Subcutaneous adipose tissue (tissue), 4 donors: Measurements from ENCODE around the gene CDC42EP5. TPM values are rescaled to one million over a fixed set of nuclear protein-coding genes. Genes with fewer than 3 reads are reported as not detected.

ENCODE experiments used
- total RNA-seq, 4 donors: library from RNA; depleted of rRNA; stranded (reverse); fragments of >200 nt; gene quantifications; one replicate each; pipeline ENCODE4 v1.1.0, GENCODE V29; 2016
- TF ChIP-seq, protein P1 (sequence below): fragments of 450-650 bp; IDR thresholded peaks from one replicate; pipeline ENCODE4 v1.5.1; 2016; ENCODE audit warnings: low read depth, mild to moderate bottlenecking, control low read depth, antibody characterized with exemption, moderate library complexity

CDC42EP5 gene
- total RNA-seq, 4 donors from 2014 or later = 0.98 to 11.6 (median 9.8) TPM

DNA sequence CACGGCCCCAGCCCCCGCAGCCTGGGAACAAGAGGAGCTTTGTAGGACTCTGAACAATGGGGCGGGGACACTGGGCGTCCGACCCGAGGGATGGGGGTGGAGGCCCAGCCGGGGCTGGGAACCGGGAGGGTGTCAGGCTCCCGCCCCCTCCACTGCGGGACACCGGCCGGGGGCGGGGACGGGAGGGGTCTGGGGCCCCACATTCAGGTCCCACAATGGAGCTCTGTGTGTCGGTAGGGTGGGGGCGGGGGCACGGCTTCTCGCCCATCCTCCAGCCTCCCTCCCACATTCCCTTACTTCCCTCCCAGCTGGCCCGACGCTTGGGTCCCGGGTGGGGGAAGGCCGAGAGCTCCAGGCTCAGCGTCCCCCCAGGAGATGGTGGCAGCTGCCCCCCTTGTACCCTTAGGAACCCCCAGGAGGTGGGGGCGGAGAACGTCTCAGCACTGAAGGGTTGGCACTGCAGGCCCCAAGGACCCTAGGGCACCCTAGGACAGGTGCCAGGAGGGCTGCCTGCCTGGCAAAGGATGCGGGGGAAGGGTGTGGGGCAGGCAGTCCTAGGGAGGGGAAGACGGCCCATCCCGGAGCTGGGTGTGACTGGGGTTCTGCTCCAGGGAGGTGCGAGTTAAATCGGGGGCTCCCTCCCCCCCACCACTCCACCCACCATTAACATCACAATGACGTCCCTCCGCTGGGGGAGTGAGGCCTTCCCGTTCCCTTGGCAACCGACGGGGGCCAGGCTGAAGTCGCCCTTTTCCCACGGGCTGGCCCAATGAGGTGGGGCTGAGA, 52.5 kb downstream of the CDC42EP5 start:
- TF ChIP-seq, protein P1, sequence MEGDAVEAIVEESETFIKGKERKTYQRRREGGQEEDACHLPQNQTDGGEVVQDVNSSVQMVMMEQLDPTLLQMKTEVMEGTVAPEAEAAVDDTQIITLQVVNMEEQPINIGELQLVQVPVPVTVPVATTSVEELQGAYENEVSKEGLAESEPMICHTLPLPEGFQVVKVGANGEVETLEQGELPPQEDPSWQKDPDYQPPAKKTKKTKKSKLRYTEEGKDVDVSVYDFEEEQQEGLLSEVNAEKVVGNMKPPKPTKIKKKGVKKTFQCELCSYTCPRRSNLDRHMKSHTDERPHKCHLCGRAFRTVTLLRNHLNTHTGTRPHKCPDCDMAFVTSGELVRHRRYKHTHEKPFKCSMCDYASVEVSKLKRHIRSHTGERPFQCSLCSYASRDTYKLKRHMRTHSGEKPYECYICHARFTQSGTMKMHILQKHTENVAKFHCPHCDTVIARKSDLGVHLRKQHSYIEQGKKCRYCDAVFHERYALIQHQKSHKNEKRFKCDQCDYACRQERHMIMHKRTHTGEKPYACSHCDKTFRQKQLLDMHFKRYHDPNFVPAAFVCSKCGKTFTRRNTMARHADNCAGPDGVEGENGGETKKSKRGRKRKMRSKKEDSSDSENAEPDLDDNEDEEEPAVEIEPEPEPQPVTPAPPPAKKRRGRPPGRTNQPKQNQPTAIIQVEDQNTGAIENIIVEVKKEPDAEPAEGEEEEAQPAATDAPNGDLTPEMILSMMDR = no peak

DNA sequence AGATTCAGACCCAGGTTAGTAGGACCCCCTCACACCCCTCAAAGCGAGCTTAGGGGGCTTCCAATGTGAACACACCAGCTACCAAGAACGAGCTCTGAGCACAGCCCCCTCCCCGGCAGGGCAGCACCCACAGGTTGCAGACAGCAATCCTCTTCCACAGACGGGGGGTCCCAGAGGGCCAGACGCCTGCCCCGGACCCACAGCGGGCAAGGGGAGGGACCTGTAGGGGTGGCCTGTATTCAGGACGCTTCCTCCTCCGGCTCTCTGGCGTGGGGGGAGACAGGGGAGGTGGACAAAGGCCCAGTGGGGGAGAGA, 53.1 kb downstream of the CDC42EP5 start:
- TF ChIP-seq, protein P1 = no peak

DNA sequence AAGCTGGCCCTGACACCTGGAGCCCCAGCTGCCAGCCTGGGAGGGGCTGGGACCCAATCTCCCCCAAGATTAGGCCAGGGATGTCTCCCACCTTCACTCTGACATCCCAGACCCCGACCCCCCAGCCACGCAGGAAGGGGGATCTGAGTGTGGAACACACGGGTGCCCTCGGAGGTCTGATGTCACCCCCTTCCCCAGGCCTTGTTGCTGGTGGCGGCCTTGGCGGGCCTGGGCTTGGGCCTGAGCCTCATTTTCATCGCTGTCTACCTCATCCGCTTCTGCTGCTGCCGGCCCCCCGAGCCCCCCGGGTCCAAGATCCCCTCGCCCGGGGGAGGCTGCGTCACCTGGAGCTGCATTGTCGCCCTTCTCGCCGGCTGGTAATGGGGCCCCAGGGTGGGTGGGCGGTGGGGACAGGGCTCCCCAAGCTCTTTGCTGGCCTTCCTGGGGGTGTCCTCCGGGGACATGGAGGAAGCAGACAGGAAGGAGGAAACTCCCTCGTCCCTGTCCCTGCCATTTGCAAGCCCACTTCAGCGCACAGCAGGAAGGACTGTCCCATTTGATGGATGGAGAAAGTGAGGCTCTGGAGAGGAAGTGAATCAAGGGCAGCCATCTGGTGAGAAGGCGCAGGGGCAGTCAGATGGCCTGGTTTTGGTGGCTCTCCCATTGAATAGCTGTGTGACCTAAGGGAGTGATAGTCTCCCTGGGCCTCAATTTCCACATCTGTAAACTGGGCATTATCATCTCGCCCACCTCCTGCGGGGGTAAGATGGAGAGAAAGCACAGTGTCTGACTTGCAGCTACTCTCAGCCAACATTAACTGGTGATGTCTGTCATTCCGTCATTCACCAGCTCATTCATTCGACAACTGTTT, 53.9 kb downstream of the CDC42EP5 start:
- TF ChIP-seq, protein P1 = no peak

DNA sequence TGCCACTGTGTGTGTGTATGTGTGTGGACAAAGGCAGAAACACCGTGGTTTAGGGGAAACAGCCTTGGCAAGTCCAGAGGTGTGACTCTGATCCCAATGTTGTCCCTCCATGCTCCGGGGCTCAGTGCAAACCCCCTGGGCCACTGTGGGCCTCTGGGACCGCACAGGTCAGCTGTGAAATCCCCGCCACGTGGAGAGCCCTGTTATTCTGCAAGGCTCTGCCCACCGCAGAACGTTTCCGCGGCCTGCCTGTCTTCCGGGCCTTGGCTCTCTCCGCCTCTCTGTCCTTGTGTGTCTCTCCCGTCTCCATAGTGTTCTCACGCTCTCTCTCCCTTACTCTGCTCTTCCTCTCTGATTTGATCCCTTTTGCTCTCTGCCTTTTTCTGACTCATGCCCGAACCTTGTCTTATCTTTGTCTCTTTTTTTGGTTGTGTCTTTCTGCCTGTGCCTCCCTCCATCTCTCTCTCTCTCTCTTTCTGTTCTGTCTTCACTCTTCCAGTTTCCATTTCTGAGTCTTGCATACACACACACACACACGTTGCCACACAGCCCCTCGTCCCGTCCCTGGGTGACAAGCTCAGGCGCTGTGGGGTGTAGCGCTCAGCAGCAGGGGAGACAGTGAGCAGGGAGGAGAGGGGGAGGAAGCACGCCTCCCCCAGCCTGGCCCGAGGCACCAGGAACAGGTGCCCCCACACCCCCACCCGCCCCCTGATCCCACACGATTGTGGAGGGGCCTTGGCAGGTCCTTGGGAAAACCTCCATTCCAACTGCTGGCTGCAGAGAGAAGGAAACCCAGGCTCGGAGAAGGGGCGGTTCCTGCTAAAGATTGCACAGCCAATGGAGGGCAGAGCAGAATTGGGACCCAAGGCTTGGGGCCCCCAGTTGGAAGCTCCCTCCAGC, 54.8 kb downstream of the CDC42EP5 start:
- TF ChIP-seq, protein P1 = no peak

DNA sequence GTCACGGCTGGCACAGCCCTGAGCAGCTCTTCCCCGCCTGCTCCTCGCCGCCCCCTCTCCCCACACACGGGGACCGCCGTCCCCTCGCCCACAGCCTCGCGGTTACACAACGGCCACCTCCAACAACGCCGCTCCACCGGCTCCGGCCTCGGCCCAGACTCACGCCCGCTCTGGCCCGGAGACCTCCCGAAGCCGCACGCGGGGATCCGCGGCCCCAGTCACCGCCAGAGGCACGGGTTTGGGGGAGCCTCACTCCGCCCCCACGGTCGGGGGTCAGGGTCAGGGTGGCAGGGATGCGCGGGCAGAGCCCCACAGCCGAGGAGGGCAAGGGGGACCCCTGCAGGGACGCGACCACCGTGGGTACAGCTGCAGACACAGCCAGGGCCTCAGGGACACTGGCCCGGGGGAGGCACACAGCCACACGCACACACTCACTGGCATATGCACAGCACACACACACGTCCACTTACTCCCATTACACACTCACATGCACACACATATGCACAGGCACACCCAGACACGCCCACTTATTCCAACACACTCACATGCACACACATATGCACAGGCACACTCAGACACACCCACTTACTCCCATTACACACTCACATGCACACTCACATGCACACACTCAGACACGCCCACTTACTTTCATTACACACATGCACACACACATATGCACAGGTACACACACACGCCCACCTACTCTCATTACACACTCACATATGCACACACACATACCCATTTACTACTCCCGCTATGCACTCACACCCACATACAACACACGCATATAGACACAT, 56.2 kb downstream of the CDC42EP5 start:
- TF ChIP-seq, protein P1 = no peak

DNA sequence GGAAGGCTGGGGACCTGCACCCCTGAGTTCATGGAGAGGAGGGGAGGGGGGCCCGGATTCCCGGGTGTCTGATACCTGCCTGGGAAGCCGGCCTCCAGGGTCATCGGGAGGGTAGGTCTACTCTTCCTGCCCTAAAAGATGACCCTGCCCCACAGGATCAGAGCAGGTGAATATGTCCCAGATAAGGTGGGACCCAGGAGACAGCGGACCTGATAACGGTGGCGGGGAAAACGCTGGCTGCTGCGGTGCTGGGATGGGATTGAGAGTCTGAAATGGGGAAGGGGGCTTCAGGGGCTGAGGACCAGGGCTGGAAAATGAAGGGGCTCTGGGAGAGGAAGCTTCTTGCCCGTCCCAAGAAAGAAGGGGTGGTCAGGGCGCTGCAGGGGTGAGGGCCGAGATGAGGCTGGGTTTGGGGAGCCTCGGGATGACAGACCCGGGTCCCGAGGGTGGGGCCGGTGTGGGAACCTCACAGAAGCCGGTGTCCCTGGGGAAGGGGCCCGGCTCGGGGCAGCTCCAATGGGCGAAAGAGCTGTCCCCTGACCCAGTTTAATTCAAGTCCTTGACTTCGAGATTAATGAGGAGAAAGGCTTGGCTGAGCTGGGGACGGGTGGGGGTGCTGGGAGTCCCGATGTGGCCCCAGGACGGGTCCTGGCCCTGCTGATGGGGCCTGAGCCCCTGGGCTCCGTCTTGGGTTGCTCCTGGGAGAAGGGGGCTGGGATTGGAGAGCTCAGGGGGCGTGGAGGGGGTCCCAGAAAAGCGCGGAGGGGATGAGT, 57.0 kb downstream of the CDC42EP5 start:
- TF ChIP-seq, protein P1 = no peak
